Measurements from ENCODE around the gene MDM2. TPM values are rescaled to one million over a fixed set of nuclear protein-coding genes. Genes with fewer than 3 reads are reported as not detected.

MDM2 gene
- polyA plus RNA-seq, 2 of the 4 experiments (the other 2 are of a cell fraction): 40.3 to 96.4 TPM

GRCh38 chr12:68827895-68828671, 20.1 kb downstream of the MDM2 start (continued):
- TF ChIP-seq ELK1 (IDR thresholded peaks at IDR 0.05; ENCODE audit: low read depth, low read length) (no peak), TP53 (CRISPR knock-in tag; IDR thresholded peaks at IDR 0.05) (no peak)
- TF ChIP-seq, protein P1, sequence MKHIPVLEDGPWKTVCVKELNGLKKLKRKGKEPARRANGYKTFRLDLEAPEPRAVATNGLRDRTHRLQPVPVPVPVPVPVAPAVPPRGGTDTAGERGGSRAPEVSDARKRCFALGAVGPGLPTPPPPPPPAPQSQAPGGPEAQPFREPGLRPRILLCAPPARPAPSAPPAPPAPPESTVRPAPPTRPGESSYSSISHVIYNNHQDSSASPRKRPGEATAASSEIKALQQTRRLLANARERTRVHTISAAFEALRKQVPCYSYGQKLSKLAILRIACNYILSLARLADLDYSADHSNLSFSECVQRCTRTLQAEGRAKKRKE (CRISPR knock-in tag; IDR thresholded peaks at IDR 0.05; ENCODE audit: low read depth): no peak

GRCh38 chr12:68828672-68829068, 20.7 kb downstream of the MDM2 start:
- ChIA-PET POLR2A (interaction anchor here (1.8 kb wide), 1 partner anchor 82 kb away, joined by 6 read pairs; the partner anchor contains the start of gene SLC35E3), CTCF (interaction anchor here (2.5 kb wide), 1 partner anchor 20 kb away, joined by 7 read pairs; the partner anchor contains the start of gene MDM2)
- H3K4me1 ChIP-seq: peaks cover 12% of the 10 kb centered on the region; the same call in 2 of the 3 replicates
- H3K27ac ChIP-seq: no peak overlapping the region
- DNase-seq (ENCODE audit: low read depth in 1 of 2, low spot score in 1 of 2) (no peak), FAIRE-seq (no peak), ATAC-seq (no peak)
- no peaks in the 10 kb centered on the region for H3K9me3 ChIP-seq
- TF ChIP-seq HOXB5 (CRISPR knock-in tag; IDR thresholded peaks at IDR 0.05) (no peak), CTCF (IDR thresholded peaks at IDR 0.05) (no peak), CBX8 (IDR thresholded peaks at IDR 0.05) (no peak)
- WGBS (ENCODE audit: missing lambda C conversion rate): 92% methylated on average over 7 of the region's 7 CpGs
- H3K4me2 ChIP-seq: no peak overlapping the region
- no peak overlapping the region for H3K4me3 ChIP-seq

DNA sequence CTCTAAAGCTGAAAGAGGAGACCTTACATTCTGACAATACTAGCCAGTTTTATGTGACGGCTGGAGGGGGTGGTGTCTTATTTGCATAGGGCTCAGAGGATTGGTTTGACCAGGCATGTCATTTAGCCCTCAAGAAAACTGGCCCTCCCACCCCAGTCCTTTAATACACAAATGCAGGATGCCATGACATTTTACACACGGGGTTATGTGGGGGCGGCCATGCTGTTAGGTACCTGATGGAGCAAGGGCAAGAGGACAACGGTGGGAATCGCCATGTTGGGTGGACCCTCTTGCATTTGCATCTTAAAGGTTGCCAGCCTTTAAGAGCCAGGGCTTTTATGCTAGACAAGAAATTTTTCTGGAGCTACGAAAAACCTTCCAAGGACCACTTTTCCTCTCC, 23.3 kb downstream of the MDM2 start:
- peak in 1 of 2 experiments; percentile 31; a peak in 3 of 6 replicates for ATAC-seq
- Histone ChIP-seq H3K4me2 (no peak overlapping the region), H3K4me1 (peaks cover 26% of the 10 kb centered on the region; the same call in 2 of the 3 replicates), H3K4me3 (no peak overlapping the region), H3K27ac (no peak overlapping the region), H3K9me3 (no peaks in the 10 kb centered on the region)
- CTCF ChIA-PET: interaction anchor here (0.6 to 3.7 kb wide), 11 partner anchors 10 to 365 kb away, joined by 3 to 28 read pairs (median 4); partner anchors contain the start of genes MDM2 and SLC35E3
- 92% methylated on average over 6 of the region's 6 CpGs for WGBS (ENCODE audit: missing lambda C conversion rate)
- FAIRE-seq: no peak
- DNase-seq (ENCODE audit: low read depth in 1 of 2, low spot score in 1 of 2): no peak
- POLR2A ChIA-PET: interaction anchor here (1.5 kb wide), 1 partner anchor 8 kb away, joined by 6 read pairs; no protein-coding TSS in a partner anchor
- TF ChIP-seq RFX5 (IDR thresholded peaks at IDR 0.05) (no peak), CHD4 (IDR thresholded peaks at IDR 0.05; ENCODE audit: borderline replicate concordance) (no peak), ZSCAN20 (CRISPR knock-in tag; IDR thresholded peaks at IDR 0.05) (no peak), TP53 (CRISPR knock-in tag; IDR thresholded peaks at IDR 0.05) (no peak), HOXB13 (CRISPR knock-in tag; IDR thresholded peaks at IDR 0.05; ENCODE audit: low read depth) (no peak), POLR2AphosphoS2 (conservative IDR thresholded peaks at IDR 0.05; ENCODE audit: low read length) (peak; percentile 50; the same call in 1 of the 2 replicates), MAFK (IDR thresholded peaks at IDR 0.05; ENCODE audit: partially characterized antibody) (no peak), CEBPB (IDR thresholded peaks at IDR 0.05) (no peak)

DNA sequence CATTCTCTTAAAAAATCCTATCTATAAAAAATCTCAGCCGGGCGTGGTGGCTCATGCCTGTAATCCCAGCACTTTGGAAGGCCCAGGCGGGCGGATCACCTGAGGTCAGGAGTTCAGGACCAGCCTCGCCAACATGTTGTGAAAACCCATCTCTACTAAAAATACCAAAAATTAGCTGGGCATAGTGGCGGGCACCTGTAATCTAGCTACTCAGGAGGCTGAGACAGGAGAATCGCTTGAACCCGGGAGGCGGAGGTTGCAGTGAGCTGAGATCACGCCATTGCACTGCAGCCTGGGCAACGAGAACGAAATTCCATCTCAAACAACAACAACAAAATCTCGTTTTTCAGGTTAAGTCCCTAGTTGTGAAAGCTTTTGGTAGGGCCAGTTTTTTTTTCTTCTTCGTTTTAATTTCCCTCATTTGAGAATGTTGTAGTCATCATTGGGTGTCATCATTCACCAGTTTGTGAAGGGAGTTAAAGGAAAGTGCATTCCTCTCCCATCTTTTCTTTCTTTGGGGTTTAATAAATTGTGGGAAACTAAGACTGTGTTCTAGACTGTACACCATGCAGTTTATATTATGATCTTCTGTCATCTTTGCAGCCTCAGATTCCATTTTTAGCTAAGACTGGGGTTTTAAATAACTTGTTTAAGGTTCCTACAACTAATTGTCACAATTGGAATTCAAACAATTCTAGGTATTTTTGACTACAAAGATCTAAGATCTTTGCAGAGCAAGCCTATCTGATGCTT, 23.9 kb downstream of the MDM2 start:
- ChIA-PET CTCF (interaction anchor here (1.3 to 3.7 kb wide), 5 partner anchors 11 to 364 kb away, joined by 4 to 28 read pairs (median 4); partner anchors contain the start of gene MDM2), POLR2A (no interaction called here)
- no peak for ATAC-seq
- Histone ChIP-seq H3K4me3 (no peak overlapping the region), H3K4me1 (peaks cover 21% of the 10 kb centered on the region; the same call in 2 of the 3 replicates), H3K9me3 (no peaks in the 10 kb centered on the region), H3K27ac (no peak overlapping the region), H3K4me2 (no peak overlapping the region)
- no peak for FAIRE-seq
- TF ChIP-seq HDAC2 (IDR thresholded peaks at IDR 0.05) (no peak), CTCF (IDR thresholded peaks at IDR 0.05) (no peak), PHF8 (IDR thresholded peaks at IDR 0.05; ENCODE audit: borderline replicate concordance, low read depth) (no peak), MAFK (IDR thresholded peaks at IDR 0.05; ENCODE audit: partially characterized antibody) (no peak), NPAS2 (CRISPR knock-in tag; IDR thresholded peaks at IDR 0.05; ENCODE audit: borderline replicate concordance) (no peak), ESRRA (IDR thresholded peaks at IDR 0.05; ENCODE audit: borderline replicate concordance, low read length) (no peak)
- no peak for DNase-seq (ENCODE audit: low read depth in 1 of 2, low spot score in 1 of 2)
- WGBS (ENCODE audit: missing lambda C conversion rate): 89% methylated on average over 14 of the region's 14 CpGs
